ENCODE measurements around the gene GSDMA. TPM values are rescaled to one million over a fixed set of nuclear protein-coding genes. Genes with fewer than 3 reads are reported as not detected.

The GSDMA gene
- total RNA-seq, 2 donors from 2014 or later, result 0.68 to 1.2 TPM

GRCh38 chr17:39954876-39955275, 7.9 kb upstream of the GSDMA start:
- Histone ChIP-seq H3K4me1 (ENCODE audit: control insufficient read depth in 1 of 2, low read depth in 2 of 2) (peaks cover 4 to 11% of the 10 kb centered on the region in 2 donors), H3K36me3 (no peaks in the 10 kb centered on the region), H3K4me3 (no peak overlapping the region), H3K9me3 (no peaks in the 10 kb centered on the region), H3K27ac (no peak overlapping the region), H3K27me3 (replicated peaks; ENCODE audit: insufficient read depth) (no peaks in the 10 kb centered on the region)
- no peak for TF ChIP-seq CTCF (IDR thresholded peaks at IDR 0.05)
- no peak for DNase-seq (ENCODE audit: low spot score)
- ATAC-seq (ENCODE audit: insufficient number of reproducible peaks, low FRiP score, low read depth), result no peak

GRCh38 chr17:39955726-39956225, 7.0 kb upstream of the GSDMA start:
- Histone ChIP-seq H3K27me3 (replicated peaks; ENCODE audit: insufficient read depth) (no peaks in the 10 kb centered on the region), H3K9me3 (no peaks in the 10 kb centered on the region), H3K27ac (no peak overlapping the region), H3K36me3 (no peaks in the 10 kb centered on the region), H3K4me1 (ENCODE audit: control insufficient read depth in 1 of 2, low read depth in 2 of 2) (peaks cover 4 to 11% of the 10 kb centered on the region in 2 donors), H3K4me3 (no peak overlapping the region)
- DNase-seq (ENCODE audit: low spot score) (no peak), ATAC-seq (ENCODE audit: insufficient number of reproducible peaks, low FRiP score, low read depth) (no peak)
- no peak for TF ChIP-seq CTCF (IDR thresholded peaks at IDR 0.05)

GRCh38 chr17:39960524-39961041, 2.2 kb upstream of the GSDMA start:
- H3K9me3 ChIP-seq, result no peaks in the 10 kb centered on the region
- no peak overlapping the region for H3K4me3 ChIP-seq
- no peaks in the 10 kb centered on the region for H3K36me3 ChIP-seq
- ATAC-seq (ENCODE audit: insufficient number of reproducible peaks, low FRiP score, low read depth), result no peak
- DNase-seq (ENCODE audit: low spot score), result no peak
- H3K27me3 ChIP-seq (replicated peaks; ENCODE audit: insufficient read depth), result no peaks in the 10 kb centered on the region
- H3K27ac ChIP-seq, result no peak overlapping the region
- TF ChIP-seq CTCF (IDR thresholded peaks at IDR 0.05), result no peak
- H3K4me1 ChIP-seq (ENCODE audit: control insufficient read depth in 1 of 2, low read depth in 2 of 2), result no peaks in the 10 kb centered on the region

- TF ChIP-seq CTCF (IDR thresholded peaks at IDR 0.05), result no peak
- no peaks in the 10 kb centered on the region for H3K9me3 ChIP-seq
- no peak overlapping the region for H3K4me3 ChIP-seq
- no peak for ATAC-seq (ENCODE audit: insufficient number of reproducible peaks, low FRiP score, low read depth)
- H3K27me3 ChIP-seq (replicated peaks; ENCODE audit: insufficient read depth), result no peaks in the 10 kb centered on the region
- H3K4me1 ChIP-seq (ENCODE audit: control insufficient read depth in 1 of 2, low read depth in 2 of 2), result no peaks in the 10 kb centered on the region
- no peaks in the 10 kb centered on the region for H3K36me3 ChIP-seq
- DNase-seq (ENCODE audit: low spot score), result no peak
- H3K27ac ChIP-seq, result no peak overlapping the region
Observed at GRCh38 chr17:39963829-39964228, 1.0 kb downstream of the GSDMA start.

- Histone ChIP-seq H3K27me3 (replicated peaks; ENCODE audit: insufficient read depth) (no peaks in the 10 kb centered on the region), H3K4me1 (ENCODE audit: control insufficient read depth in 1 of 2, low read depth in 2 of 2) (no peaks in the 10 kb centered on the region), H3K9me3 (no peaks in the 10 kb centered on the region), H3K4me3 (no peak overlapping the region), H3K27ac (no peak overlapping the region), H3K36me3 (no peaks in the 10 kb centered on the region)
- DNase-seq (ENCODE audit: low spot score) (no peak), ATAC-seq (ENCODE audit: insufficient number of reproducible peaks, low FRiP score, low read depth) (no peak)
- no peak for TF ChIP-seq CTCF (IDR thresholded peaks at IDR 0.05)
Observed at GRCh38 chr17:39965017-39965699, 2.4 kb downstream of the GSDMA start.

Measured in thoracic aorta (tissue), 2 donors.